Measurements from ENCODE around the gene CDK9.

CDK9 gene

GRCh38 chr9:127769101-127769500 is 16.7 kb upstream of the CDK9 start:
- FAIRE-seq = no peak
- TF ChIP-seq POLR2A (IDR thresholded peaks at IDR 0.05; ENCODE audit: low read depth, low read length) = no peak
- DNase-seq (ENCODE audit: insufficient read length, low spot score) = no peak

GRCh38 chr9:127769929-127770582 is 15.8 kb upstream of the CDK9 start:
- DNase-seq (ENCODE audit: insufficient read length, low spot score) (no peak), FAIRE-seq (no peak)
- TF ChIP-seq POLR2A (IDR thresholded peaks at IDR 0.05; ENCODE audit: low read depth, low read length) = no peak

GRCh38 chr9:127770583-127770904 is 15.3 kb upstream of the CDK9 start:
- FAIRE-seq = no peak
- no peak for DNase-seq (ENCODE audit: insufficient read length, low spot score)
- TF ChIP-seq POLR2A (IDR thresholded peaks at IDR 0.05; ENCODE audit: low read depth, low read length) = no peak

GRCh38 chr9:127770905-127771569 is 14.8 kb upstream of the CDK9 start:
- DNase-seq (ENCODE audit: insufficient read length, low spot score) (peak; percentile 99), FAIRE-seq (peak; percentile 93)
- peak; percentile 45; the same call in 1 of the 2 replicates for TF ChIP-seq POLR2A (IDR thresholded peaks at IDR 0.05; ENCODE audit: low read depth, low read length)

GRCh38 chr9:127771570-127772189 is 14.2 kb upstream of the CDK9 start:
- TF ChIP-seq POLR2A (IDR thresholded peaks at IDR 0.05; ENCODE audit: low read depth, low read length) = no peak
- no peak for DNase-seq (ENCODE audit: insufficient read length, low spot score)
- no peak for FAIRE-seq

- FAIRE-seq (no peak), DNase-seq (ENCODE audit: insufficient read length, low spot score) (no peak)
- no peak for TF ChIP-seq POLR2A (IDR thresholded peaks at IDR 0.05; ENCODE audit: low read depth, low read length)
Observed at GRCh38 chr9:127772603-127773002, 13.2 kb upstream of the CDK9 start.

- TF ChIP-seq POLR2A (IDR thresholded peaks at IDR 0.05; ENCODE audit: low read depth, low read length) = no peak
- DNase-seq (ENCODE audit: insufficient read length, low spot score) = no peak
- FAIRE-seq = no peak
Observed at GRCh38 chr9:127773272-127773671, 12.6 kb upstream of the CDK9 start.

- FAIRE-seq = no peak
- no peak for TF ChIP-seq POLR2A (IDR thresholded peaks at IDR 0.05; ENCODE audit: low read depth, low read length)
- DNase-seq (ENCODE audit: insufficient read length, low spot score) = no peak
Observed at GRCh38 chr9:127773981-127774380, 11.9 kb upstream of the CDK9 start.

GRCh38 chr9:127776195-127776923 is 9.5 kb upstream of the CDK9 start:
- FAIRE-seq = no peak
- TF ChIP-seq POLR2A (IDR thresholded peaks at IDR 0.05; ENCODE audit: low read depth, low read length) = no peak
- no peak for DNase-seq (ENCODE audit: insufficient read length, low spot score)

- DNase-seq (ENCODE audit: insufficient read length, low spot score) (no peak), FAIRE-seq (no peak)
- TF ChIP-seq POLR2A (IDR thresholded peaks at IDR 0.05; ENCODE audit: low read depth, low read length) = no peak
Observed at GRCh38 chr9:127776924-127777289, 8.9 kb upstream of the CDK9 start.

GRCh38 chr9:127777368-127777980 is 8.4 kb upstream of the CDK9 start:
- DNase-seq (ENCODE audit: insufficient read length, low spot score) = no peak
- TF ChIP-seq POLR2A (IDR thresholded peaks at IDR 0.05; ENCODE audit: low read depth, low read length) = no peak
- FAIRE-seq = no peak

- DNase-seq (ENCODE audit: insufficient read length, low spot score) (no peak), FAIRE-seq (no peak)
- no peak for TF ChIP-seq POLR2A (IDR thresholded peaks at IDR 0.05; ENCODE audit: low read depth, low read length)
Observed at GRCh38 chr9:127778280-127779135, 7.3 kb upstream of the CDK9 start, which contains the start of gene SH2D3C. Gene SH2D3C (minus strand): TSS chr9:127778666. CDS start chr9:127778627, 39 bp downstream.

All from H54 (cell line).